ENCODE measurements around the gene LRRC8E. TPM values are rescaled to one million over a fixed set of nuclear protein-coding genes. Genes with fewer than 3 reads are reported as not detected.

Gene LRRC8E
- polyA plus RNA-seq, 1 experiment, result 8.6 TPM

DNA sequence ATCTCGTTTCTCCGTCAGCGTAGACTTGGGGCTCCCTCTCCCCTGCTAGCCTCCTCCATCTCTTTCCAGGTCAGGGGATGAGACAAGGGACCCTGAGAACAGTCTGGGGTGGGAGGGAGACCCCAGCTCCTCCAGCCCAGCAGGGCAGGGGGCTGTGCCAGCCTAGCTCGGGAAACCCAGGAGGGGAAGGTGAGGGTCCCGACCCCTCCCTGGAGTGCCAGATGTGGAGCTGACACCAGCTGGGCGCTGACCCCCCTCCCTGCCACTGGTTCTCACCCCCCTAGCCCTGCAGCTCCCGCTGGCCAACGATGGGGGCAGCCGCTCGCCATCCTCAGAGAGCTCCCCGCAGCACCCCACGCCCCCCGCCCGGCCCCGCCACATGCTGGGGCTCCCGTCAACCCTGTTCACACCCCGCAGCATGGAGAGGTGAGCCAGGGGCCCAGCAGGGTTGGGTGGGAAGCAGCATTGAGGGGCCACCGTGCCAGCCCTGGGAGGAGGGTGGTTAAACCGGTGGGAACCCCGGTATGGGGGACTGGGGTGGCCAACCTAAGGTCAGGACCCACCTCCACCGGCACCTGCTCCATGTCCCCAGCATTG is 21.3 kb downstream of the LRRC8E start:
- ChIA-PET CTCF (interaction anchor here (2.2 kb wide), 1 partner anchor 9 kb away, joined by 9 read pairs; no protein-coding TSS in a partner anchor), POLR2A (no interaction called here)

DNA sequence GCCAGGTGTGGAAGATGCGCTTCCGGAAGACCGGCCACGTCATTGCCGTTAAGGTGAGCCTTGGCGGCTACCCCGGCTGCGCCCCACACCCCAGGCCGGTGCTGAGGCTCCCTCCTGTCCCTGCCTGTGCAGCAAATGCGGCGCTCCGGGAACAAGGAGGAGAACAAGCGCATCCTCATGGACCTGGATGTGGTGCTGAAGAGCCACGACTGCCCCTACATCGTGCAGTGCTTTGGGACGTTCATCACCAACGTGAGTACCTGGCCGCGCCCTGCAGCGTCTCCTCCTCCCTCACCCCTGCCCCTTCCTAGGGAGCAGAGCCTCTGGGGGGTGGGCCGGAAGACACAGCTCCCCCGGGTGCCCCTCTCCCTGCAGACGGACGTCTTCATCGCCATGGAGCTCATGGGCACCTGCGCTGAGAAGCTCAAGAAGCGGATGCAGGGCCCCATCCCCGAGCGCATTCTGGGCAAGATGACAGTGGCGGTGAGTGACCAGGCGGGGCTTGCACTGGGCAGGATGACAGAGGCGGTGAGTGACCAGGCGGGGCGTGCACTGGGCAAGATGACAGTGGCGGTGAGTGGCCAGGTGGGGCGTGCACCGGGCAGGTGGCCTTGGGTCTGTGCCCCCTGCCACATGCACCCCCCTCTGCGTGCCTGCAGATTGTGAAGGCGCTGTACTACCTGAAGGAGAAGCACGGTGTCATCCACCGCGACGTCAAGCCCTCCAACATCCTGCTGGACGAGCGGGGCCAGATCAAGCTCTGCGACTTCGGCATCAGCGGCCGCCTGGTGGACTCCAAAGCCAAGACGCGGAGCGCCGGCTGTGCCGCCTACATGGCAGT is 22.2 kb downstream of the LRRC8E start:
- ChIA-PET CTCF (interaction anchor here (2.2 kb wide), 1 partner anchor 8 kb away, joined by 9 read pairs; no protein-coding TSS in a partner anchor), POLR2A (no interaction called here)
- no peaks in the 10 kb centered on the region for H3K27me3 ChIP-seq (ENCODE audit: control insufficient read depth, insufficient read depth, low read length)
- no peak for DNase-seq (ENCODE audit: low read depth)
- H3K4me3 ChIP-seq (ENCODE audit: low read depth, low read length), result no peak overlapping the region
- TF ChIP-seq, protein P1, sequence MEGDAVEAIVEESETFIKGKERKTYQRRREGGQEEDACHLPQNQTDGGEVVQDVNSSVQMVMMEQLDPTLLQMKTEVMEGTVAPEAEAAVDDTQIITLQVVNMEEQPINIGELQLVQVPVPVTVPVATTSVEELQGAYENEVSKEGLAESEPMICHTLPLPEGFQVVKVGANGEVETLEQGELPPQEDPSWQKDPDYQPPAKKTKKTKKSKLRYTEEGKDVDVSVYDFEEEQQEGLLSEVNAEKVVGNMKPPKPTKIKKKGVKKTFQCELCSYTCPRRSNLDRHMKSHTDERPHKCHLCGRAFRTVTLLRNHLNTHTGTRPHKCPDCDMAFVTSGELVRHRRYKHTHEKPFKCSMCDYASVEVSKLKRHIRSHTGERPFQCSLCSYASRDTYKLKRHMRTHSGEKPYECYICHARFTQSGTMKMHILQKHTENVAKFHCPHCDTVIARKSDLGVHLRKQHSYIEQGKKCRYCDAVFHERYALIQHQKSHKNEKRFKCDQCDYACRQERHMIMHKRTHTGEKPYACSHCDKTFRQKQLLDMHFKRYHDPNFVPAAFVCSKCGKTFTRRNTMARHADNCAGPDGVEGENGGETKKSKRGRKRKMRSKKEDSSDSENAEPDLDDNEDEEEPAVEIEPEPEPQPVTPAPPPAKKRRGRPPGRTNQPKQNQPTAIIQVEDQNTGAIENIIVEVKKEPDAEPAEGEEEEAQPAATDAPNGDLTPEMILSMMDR (IDR thresholded peaks at IDR 0.05; ENCODE audit: insufficient read depth, low read depth, low read length), result no peak
- H3K36me3 ChIP-seq (ENCODE audit: control insufficient read depth, insufficient read depth, low read length), result peaks cover 18% of the 10 kb centered on the region

More for the DNA sequence above, 21.3 kb downstream of the LRRC8E start:
- H3K36me3 ChIP-seq (ENCODE audit: control insufficient read depth, insufficient read depth, low read length), result peaks cover 19% of the 10 kb centered on the region
- H3K27me3 ChIP-seq (ENCODE audit: control insufficient read depth, insufficient read depth, low read length), result no peaks in the 10 kb centered on the region
- TF ChIP-seq, protein P1 (IDR thresholded peaks at IDR 0.05; ENCODE audit: insufficient read depth, low read depth, low read length), result no peak
- no peak for DNase-seq (ENCODE audit: low read depth)
- H3K4me3 ChIP-seq (ENCODE audit: low read depth, low read length), result no peak overlapping the region

DNA sequence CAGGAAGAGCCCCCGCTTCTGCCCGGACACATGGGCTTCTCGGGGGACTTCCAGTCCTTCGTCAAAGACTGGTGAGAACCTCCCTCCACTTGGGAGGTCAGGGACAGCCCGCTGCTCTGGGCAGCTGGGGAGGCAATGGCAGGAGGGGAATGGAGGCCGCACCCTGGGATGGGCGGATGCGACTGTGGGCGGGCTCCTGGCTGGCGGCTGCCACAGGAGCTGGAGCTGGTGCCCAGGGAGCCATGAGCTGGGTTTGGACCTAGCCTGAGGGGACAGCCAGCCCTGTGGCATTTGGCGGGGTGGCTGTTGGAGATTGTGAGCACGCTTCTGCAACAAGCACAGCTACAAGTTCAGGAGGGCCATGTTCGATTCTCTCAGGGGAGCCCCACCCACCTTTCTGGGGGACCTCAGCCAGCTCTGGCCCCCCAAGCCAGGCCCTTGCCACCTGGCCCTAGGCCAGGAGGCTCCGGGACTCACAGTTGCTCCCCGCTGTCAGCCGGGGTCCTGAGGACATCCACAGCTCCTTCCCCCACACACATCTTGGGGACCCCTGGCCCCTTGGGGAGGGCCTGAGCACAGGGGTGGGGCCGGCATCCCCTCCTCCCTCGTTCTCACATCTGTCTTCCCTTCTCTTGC is 23.3 kb downstream of the LRRC8E start:
- ChIA-PET POLR2A (no interaction called here), CTCF (interaction anchor here (0.6 to 1.0 kb wide), 2 partner anchors 20 to 231 kb away, joined by 3 to 4 read pairs; partner anchors contain the start of gene TRAPPC5)
- Histone ChIP-seq H3K27me3 (ENCODE audit: control insufficient read depth, insufficient read depth, low read length) (no peaks in the 10 kb centered on the region), H3K4me3 (ENCODE audit: low read depth, low read length) (no peak overlapping the region), H3K36me3 (ENCODE audit: control insufficient read depth, insufficient read depth, low read length) (peaks cover 15% of the 10 kb centered on the region)
- DNase-seq (ENCODE audit: low read depth), result no peak
- TF ChIP-seq, protein P1 (IDR thresholded peaks at IDR 0.05; ENCODE audit: insufficient read depth, low read depth, low read length), result no peak

DNA sequence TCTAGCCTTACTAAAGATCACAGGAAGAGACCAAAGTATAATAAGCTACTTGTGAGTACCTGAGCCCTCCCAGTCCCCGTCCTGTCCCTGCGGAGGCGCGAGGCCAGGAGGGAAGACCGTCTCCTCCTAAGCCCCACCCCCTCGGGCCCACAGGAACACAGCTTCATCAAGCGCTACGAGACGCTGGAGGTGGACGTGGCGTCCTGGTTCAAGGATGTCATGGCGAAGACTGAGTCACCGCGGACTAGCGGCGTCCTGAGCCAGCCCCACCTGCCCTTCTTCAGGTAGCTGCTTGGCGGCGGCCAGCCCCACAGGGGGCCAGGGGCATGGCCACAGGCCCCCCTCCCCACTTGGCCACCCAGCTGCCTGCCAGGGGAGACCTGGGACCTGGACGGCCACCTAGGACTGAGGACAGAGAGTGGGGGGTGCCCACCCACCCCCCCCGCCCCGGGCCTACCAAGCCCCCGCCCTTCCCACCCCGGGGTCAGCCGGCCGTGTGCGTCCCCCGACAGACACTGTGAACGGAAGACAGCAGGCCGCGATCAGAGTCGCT is 23.9 kb downstream of the LRRC8E start:
- Histone ChIP-seq H3K4me3 (ENCODE audit: low read depth, low read length) (no peak overlapping the region), H3K36me3 (ENCODE audit: control insufficient read depth, insufficient read depth, low read length) (peaks cover 15% of the 10 kb centered on the region), H3K27me3 (ENCODE audit: control insufficient read depth, insufficient read depth, low read length) (no peaks in the 10 kb centered on the region)
- ChIA-PET CTCF (interaction anchor here (1.0 kb wide), 2 partner anchors 9 to 231 kb away, joined by 3 to 4 read pairs; partner anchors contain the start of genes MAP2K7 and TRAPPC5), POLR2A (no interaction called here)
- TF ChIP-seq, protein P1 (IDR thresholded peaks at IDR 0.05; ENCODE audit: insufficient read depth, low read depth, low read length), result no peak
- no peak for DNase-seq (ENCODE audit: low read depth)

All from BJ (cell line).